DMS53 treated with DMSO at 0.1 percent for 48 hours (cell line): ENCODE results near the gene ATP13A3.

Experiments used
- DNase-seq: peaks from one replicate; lab custom pipeline; 2025; ENCODE audit not compliant: unreplicated experiment; lab: John Stamatoyannopoulos, UW

ATP13A3 gene

DNA sequence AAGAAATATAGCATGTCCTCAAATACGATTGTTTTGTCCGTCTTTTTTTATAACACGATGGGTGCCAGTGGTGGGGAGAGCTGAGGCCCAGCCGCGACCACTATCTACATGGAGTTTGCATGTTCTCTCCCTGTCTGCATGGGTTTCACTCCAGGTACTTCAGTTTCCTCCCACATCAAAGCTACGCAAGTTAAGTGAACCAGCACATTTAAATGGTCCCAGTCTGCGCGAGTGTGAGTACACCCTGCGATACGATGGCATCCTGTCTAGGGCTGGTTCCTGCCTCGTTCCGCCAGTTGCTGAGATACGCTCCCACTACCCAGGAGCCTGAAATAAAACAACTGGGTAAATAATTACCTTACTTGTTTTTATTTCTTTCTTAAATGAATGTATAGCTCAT lies 40.6 kb downstream of the ATP13A3 start:
- peak; percentile 75 for DNase-seq

DNA sequence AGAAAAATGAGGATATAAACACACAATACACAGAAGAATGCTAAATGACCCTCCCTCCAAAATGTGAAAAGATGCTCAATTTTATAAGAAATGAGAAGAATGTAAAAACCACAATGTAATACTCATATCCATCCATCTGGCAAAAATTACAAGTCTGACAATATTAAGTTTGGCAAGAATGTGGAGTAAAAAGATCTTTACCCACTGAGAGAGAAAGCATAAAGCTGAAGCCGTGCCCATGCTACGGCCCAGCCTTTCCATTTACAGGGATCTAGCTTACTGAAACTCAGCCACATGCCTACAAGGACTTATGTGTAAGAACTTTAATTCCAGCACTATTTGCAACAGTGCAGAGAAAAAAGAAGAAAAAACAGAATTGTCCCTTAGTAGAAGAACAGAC lies 42.9 kb downstream of the ATP13A3 start:
- DNase-seq = no peak

DNA sequence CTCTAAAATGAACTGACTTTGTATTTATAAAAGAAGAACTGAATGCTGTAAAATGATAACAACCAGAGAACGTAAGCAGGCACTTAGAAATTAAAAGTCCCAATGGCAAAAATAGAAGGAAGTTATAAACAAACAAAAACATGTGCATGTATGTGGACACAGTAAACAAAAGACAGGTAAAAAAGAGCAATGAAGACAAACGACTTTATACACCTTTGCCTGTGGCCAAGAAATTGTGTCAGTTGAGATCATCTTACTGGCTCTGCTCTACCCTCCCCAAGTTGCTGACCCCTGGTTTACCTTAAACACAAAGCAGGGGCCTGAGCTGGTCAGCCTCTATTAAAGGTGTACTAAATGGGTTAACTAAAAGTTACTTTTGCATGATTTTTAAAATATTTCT lies 46.0 kb downstream of the ATP13A3 start:
- peak; percentile 16 for DNase-seq

DNA sequence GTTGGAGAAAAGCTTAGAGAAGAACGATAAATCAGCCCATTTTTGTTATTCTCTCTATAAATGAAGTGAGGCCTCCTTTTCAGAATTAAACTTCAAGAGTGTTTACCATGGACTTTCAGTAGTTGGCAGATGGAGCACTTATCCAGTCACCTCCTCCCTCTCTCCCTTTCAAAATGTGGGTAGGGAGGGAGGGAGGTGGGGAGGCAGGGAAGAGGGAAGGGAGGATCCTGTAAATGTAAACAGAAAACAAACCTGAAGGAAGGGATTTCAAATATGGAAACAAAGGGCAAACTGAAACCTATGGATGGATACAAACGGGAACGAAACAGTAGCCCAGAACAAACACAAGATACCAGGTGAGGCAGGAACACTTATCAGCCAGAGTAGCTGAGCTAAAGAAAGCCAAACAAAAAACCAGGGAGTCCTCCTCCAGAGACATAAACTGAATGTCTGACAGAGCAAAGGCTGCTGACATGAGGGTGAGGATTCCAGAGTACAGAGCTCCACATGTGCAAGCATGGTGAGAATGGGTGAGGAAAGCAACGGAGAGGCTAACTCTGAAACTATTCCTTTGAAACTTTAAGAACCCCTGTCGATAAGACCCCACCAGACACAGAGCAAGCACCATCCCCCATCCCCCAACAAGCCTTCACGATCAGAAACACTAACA lies 46.8 kb downstream of the ATP13A3 start:
- DNase-seq = peak; percentile 81

DNA sequence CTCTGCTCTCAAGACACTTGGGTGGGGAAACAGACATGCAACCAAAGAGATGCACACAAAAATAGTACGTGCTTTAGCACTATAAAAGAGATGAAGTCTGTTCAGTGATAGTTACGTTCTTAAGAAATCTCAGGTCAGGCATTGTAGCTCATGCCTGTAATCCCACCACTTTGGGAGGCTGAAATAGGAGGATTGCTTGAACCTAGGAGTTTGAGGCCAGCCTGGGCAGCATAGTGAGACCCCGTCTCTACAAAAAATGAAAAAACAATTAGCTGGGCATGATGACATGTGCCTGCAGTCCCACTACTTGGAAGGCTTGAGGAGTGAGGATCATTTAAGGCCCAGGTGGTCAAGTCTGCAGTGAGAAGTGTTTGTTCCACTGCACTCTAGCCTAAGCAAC lies 52.3 kb downstream of the ATP13A3 start:
- DNase-seq = no peak

DNA sequence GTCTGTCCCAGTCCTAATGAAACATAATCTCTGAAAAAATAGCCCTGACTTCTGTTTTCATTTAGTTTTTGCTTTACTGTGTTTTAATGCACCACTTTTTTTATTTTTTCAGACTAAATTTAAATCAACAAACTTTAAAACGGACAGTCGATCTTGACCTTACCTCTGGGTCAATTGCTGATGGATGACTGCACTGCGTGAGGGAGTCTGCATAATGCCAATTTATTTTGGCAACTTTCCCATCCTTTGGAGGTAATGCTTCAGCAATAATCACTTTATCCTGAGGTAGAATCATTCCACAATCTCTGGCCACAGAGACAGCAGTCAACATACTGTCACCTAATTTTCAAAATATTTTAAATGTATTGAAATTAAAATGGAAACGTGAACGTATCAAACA lies 55.2 kb downstream of the ATP13A3 start:
- no peak for DNase-seq

DNA sequence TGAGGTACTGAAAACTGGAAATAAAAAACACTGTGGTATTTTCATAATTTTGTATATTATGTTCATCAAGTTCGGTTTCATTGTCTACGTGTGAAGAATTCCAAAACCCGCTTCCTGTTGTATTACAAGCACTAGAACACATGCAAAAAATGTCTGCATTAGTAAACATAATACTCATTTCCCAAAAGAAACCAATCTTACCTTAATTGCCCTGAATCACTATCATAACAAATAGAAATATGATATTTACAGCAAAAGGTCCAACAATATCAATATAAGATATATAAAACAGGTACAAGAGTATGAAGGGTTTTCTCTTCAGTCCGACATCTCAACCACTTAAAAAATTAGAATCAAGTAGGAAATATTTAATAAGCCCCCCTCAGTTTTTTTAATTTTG lies 61.4 kb downstream of the ATP13A3 start:
- DNase-seq = no peak

DNA sequence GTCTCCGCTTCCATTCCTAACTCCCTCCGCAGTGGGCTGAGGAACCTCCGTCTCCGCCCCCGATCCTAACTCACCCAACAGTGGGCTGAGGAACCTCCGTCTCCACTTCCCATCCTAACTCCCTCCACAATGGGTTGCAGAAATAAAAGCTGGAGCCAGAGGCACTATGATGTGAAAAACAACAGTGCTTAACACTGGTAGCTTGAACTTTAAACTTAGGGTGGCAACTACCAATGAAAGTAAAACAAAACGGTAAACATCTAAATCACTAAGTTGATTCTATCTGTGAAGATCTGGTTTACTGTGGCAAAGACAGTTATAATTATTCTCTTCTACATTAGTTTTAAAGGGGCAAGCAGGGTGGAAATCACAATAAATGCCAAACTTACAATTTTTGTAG lies 61.8 kb downstream of the ATP13A3 start:
- DNase-seq = no peak

DNA sequence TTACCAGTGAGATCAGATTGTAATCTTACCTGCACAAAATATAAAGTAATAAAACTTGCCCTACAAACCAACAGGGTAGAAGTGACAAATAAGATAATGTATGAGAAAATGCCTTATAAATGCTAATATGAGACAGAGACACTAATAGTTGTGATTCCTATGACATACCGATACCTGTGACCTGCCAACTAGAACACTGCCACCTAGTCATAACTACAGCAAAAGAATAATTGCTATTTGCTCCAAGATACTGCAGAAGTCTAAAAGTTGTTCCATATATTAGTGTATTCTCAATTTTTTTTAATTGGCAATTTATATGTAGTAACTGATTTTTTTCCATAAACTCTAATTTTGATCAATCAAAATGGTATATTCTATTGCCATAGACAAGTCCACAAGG lies 62.4 kb downstream of the ATP13A3 start:
- no peak for DNase-seq

DNA sequence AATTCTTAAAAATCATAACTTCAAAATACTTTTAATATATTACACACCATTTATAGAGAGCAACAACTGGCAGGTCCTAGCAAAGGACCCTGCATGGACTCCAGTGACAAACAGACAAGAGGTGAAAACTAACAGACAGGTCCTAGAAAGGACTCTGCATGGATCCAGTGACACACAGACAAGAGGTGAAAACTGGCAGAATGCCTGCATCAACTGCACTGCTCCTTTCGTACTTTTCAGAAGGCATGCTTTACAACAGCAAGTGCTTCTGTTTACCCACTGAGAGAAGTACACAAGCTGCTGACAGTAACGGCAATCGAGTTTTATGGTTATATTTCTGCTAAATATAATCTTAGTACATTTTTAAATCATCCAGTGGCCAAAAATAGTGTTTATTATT lies 63.5 kb downstream of the ATP13A3 start:
- peak; percentile 7 for DNase-seq

DNA sequence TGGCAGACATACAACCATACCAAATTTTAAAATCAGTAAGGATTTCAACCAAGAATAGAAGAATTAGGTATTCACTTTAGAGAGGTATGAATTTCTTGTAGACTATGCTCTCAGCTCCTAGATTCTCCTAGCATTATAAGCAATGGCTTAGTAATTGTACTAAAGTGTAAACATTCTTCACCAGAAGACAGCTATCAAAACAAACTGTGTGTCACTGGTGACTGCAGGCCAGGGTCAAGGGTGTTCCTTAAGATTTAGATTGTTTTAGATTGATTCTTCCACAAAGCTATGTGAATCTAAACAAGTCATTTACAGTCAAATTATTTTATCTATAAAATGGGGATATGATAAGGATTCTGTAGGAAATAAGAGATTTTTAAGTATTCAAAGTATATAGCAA lies 64.6 kb downstream of the ATP13A3 start:
- DNase-seq = no peak

DNA sequence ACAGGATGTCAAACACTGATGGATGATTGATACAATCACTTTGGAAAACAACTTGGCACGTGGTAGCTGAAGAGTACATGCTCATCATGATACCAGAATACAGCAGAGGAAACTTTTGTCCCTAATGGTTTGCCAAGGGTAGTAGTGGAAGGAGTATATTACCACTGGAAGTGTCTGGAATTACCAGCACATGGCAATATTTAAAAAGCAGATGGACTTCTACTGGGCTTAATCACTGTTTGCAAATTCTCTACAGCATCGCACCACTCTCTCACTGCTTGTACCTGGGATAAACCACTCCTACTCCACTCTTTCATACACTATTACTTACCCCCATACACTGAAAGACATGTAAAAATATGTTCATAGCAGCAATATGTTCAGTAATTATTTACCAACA lies 68.1 kb downstream of the ATP13A3 start:
- no peak for DNase-seq

DNA sequence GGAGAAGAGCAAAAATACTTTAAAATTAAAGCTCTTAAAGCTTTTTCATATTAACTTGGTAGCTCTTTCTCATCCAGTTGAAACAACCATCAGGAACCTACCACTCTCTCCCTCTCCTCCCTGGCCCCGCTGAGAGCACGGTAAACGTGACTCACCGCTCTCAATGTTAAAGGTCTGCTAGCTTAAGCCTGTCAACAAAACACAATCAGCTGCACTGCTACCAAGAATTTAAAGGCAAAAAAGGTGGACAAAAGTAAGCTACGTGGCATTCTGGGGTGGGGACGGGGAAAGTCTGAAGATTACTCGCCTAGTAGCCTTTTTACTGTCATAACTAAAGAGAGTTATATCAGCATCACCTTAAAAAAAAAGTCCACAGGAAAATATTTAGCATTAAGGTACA lies 79.4 kb downstream of the ATP13A3 start:
- DNase-seq = peak; percentile 46

DNA sequence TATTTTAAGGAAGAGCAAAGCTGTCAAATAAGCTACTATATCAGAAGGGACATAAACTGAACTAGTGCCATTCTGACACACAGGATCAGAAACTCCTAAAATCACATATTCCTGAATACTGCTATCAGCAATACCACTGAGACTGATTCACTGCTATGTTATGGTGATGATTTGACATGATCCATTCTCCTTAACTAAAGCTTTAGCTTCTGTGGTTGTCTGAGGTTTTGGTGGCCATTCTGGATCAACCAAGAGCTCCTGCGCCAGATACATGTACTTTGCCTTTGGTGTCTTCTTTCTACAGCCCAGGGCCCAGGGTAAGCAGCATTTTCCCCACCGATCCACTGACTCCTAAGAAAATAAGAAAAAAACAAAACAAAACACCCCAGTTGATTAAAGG lies 81.0 kb downstream of the ATP13A3 start:
- DNase-seq = no peak

DNA sequence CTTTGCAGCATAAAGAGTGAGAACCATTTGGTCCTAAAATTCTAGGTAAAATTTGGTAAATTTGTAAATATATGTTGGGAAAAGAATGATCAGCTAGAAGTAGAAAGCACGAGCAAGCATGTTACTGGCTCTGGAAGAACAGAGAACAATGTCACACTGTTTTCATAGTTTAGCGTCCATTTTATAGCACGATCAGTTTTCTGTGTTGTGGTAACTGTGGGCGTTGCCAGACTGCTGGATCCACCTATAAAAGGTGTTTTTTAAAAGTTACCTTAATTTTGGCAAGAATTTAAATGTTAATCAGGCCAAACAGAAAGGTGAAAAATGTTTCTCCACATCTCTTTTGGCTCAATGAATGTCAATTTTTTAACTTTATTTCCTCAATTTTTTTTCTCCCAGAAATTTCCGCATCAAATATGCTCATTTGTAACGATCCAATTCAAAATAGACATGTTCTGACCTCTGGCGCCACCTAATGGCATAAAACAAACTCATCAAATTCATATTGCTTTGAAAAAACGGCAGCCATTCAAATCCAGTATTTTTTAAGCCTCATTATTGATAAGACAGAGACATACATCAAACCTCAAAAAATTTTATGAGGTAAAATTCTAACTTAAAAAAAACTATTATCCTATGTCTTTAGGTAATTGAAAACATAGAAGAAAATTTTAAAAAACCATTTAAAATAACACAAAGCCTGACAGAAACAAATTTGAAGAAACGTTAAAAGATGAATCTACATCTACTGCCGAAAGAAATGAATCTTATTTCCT lies 82.2 kb downstream of the ATP13A3 start:
- DNase-seq = peak; percentile 30

DNA sequence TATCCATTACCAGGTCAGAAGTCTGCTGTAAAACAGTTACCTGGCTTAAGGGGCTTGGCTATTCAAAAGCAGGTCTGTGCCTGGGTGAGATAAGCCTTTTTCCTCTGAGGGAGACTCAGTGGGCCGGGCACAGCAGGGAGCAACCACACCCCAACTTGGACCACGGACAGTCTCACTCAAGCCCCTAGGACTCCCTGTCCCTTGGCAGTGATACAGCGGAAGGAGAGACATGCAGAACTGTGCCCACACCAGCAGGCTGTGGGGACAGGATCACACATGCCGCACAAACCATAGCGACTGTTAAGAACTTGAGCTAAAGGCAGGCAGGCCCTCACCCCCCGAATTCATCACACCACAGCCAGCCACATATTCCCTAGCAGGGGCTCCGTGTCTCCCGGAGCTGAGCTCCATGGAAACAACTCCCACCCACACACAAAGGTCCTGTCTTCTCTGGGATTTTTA lies 84.9 kb downstream of the ATP13A3 start:
- DNase-seq = no peak

DNA sequence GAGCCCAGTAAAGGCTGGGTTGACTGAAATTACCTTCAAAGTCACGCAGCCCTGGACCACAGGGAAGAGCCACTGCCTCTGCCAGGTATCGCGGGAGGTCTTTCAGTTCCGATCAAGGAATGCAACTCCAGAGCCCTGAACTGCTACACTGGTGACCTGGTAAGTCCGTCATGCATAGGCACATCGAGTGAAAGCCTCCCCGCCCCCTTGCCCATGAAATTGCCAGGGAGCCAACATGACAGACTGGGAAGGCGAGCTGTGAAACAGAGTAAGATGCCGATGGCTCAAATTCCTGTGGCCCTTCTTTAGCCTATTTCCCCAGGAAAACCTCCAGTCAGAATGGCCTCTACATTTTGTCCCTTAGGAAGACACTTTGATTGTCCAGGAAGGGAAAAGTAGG lies 85.5 kb downstream of the ATP13A3 start:
- DNase-seq = no peak

DNA sequence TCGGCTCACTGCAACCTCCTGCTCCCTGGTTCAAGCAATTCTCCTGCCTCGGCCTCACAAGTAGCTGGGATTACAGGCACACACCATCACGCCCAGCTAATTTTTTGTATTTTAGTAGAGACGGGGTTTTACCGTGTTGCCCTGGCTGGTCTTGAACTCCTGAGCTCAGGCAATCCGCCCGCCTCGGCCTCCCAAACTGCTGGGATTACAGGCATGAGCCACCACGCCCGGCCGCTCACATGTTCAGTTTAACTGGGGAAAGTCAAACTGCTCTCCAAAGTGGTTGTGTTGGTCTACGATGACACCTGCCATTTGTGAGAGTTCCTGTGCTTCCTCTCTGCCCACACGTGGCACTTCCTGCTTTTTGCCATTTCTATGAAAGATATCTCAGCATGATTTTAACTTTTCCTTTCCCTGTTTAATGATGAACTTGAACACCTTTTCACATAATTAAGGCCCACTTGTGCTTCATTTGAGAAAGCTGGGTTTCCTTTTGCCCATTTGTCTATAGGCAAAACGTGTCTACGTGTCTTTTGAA lies 86.9 kb downstream of the ATP13A3 start:
- peak; percentile 8 for DNase-seq

DNA sequence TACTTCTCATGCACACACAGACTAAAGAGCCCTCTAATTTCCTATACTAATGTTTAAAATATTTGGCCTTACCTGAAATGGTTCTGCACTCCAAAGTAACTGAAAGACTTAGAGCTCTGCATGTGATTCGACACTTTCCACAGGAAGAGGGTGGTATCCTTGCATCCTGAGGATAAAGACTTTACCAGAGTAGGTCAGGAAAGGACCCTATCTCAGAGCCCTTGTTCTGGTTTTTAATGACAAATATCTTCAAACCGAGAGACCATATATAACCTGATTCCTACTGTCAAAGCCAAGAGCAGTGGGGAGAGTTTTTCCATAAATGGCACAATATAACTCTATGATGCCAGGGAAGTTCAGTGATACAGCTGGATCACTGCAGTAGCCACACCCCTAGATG lies 87.6 kb downstream of the ATP13A3 start, which contains the start of gene GP5:
Gene GP5 (minus strand): TSS at position 101 of the 400 bp plus-strand sequence. CDS start 984 bp downstream, outside the sequence.
- DNase-seq = no peak

DNA sequence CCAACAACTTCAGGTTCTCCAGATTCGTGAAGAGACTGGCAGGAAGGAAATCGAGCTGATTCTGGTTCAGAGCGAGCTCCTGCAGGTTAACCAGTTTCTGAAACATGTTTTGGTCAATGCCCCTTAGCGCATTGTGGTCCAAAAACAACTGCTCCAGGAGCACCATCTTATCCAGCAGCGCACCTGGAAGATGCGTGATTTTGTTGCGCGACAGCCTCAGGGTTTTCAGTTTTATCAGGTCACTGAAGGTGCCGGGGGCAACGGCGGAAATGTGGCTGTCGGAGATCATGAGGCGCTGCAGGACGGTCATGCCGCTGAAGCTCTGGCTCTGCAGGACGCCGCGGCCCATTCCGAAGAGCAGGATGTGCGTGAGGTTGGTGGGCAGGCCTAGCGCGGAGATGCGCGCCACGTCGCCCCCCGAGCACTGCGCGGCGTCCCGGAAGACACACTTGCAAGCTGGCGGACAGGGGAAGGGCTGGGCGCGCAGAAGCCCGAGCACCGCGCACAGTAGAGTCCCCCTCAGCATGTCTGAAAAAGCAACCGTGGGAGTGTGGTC lies 89.0 kb downstream of the ATP13A3 start:
- DNase-seq = no peak

DNA sequence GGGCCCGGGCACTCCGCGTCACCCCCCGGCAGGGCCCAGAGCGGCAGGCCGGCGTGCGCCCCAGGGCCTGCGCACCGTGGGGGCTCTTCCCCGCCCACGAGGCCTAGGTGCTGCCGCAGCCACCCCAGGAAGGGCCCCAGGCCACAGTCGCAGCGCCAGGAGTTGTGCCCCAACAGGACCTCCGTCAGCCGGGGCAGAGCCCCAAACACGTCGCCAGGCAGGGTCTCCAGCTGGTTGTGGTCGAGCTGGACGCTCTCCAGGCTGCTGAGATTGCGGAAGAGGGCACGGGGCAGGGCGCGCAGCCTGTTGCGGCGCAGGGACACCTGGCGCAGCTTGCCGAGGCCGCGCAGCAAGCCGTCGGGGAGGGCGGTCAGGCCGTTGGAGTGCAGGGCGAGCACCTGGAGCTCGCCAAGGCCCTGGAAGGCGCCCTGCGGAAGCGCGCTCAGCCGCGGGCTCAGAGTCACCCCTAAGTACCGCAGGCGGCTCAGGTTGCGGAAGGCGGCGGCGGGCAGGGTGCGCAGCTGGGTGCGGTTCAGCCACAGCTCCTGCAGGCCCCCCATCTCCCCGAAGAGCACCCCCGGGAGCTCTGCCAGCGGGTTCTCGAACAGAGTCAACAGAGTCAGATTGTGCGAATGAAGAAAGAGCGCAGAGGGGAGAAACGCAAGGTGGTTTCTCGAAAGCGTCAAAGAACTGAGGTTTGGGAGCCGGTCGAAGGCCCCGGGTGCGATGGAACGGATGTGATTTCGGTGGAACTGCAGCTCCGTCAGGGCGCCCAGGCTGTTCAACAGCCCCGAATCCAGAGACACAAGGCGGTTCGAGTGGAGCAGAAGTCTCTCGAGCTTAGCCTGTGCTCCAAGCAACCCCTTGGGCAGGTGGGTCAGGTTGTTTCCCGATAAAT lies 89.7 kb downstream of the ATP13A3 start:
- peak; percentile 6 for DNase-seq
